ENCODE results near the gene SUPT20H. TPM values are rescaled to one million over a fixed set of nuclear protein-coding genes. Genes with fewer than 3 reads are reported as not detected.

Gene SUPT20H
- total and polyA plus RNA-seq, 10 of the 15 experiments (the other 5 are each of a cell fraction or from before 2014, with no cell fraction given), result 12.3 to 69.8 (median 47.5) TPM

DNA sequence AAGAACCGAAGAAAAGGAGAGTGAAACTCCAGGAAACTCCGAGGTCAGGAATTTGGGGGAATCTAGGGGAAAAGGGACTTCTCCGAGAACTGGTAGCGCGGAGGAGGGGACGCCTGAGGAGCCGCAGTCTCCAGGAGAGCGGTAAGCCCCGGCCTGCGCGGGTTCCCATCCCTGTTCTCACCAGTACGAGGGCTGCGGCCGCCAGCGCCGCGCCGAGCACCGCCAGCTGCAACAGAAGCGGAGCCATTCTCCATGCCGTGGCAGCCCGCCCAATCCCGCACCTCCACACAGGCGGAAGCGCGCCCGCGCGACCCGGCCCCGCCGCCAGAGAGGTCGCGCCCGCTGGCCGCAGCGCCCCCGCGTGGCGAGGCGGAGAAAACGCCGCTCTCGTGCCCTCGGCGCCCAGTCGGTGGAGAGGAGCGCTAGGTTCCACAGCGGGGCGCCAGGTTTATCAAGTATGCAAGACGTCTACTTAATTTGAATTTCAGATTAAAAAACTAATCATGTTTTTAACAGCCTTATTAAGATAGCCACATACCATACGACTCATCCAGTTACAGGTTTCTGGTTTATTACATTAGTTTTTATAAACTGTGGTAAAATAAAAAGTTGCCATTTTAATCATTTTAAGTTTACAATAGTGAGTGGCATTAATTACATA, 60.3 kb downstream of the SUPT20H start, which contains the start of gene ALG5 (continued):
- TF ChIP-seq, protein P1, sequence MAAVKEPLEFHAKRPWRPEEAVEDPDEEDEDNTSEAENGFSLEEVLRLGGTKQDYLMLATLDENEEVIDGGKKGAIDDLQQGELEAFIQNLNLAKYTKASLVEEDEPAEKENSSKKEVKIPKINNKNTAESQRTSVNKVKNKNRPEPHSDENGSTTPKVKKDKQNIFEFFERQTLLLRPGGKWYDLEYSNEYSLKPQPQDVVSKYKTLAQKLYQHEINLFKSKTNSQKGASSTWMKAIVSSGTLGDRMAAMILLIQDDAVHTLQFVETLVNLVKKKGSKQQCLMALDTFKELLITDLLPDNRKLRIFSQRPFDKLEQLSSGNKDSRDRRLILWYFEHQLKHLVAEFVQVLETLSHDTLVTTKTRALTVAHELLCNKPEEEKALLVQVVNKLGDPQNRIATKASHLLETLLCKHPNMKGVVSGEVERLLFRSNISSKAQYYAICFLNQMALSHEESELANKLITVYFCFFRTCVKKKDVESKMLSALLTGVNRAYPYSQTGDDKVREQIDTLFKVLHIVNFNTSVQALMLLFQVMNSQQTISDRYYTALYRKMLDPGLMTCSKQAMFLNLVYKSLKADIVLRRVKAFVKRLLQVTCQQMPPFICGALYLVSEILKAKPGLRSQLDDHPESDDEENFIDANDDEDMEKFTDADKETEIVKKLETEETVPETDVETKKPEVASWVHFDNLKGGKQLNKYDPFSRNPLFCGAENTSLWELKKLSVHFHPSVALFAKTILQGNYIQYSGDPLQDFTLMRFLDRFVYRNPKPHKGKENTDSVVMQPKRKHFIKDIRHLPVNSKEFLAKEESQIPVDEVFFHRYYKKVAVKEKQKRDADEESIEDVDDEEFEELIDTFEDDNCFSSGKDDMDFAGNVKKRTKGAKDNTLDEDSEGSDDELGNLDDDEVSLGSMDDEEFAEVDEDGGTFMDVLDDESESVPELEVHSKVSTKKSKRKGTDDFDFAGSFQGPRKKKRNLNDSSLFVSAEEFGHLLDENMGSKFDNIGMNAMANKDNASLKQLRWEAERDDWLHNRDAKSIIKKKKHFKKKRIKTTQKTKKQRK (IDR thresholded peaks at IDR 0.05; ENCODE audit: low read depth, low read length), result no peak
- TF ChIP-seq NR2C2 (IDR thresholded peaks at IDR 0.05; ENCODE audit: borderline replicate concordance, control insufficient read depth, insufficient read length, low read depth), result no peak
- 0 out of 2 replicates have a peak, but pooled peaks have one; percentile 20 for TF ChIP-seq SREBF1 (IDR thresholded peaks at IDR 0.05; ENCODE audit: low read length)
- no peak for TF ChIP-seq MLLT1 (IDR thresholded peaks at IDR 0.05)
- TF ChIP-seq IKZF1 (conservative IDR thresholded peaks at IDR 0.05), result peak; percentile 84
- TF ChIP-seq CREB1 (IDR thresholded peaks at IDR 0.05; ENCODE audit: low read depth), result peak; percentile 24; the same call in 1 of the 2 replicates
- peak; percentile 88; the same call in 1 of the 2 replicates for TF ChIP-seq PML (IDR thresholded peaks at IDR 0.05; ENCODE audit: low read length)
- TF ChIP-seq, protein P2, sequence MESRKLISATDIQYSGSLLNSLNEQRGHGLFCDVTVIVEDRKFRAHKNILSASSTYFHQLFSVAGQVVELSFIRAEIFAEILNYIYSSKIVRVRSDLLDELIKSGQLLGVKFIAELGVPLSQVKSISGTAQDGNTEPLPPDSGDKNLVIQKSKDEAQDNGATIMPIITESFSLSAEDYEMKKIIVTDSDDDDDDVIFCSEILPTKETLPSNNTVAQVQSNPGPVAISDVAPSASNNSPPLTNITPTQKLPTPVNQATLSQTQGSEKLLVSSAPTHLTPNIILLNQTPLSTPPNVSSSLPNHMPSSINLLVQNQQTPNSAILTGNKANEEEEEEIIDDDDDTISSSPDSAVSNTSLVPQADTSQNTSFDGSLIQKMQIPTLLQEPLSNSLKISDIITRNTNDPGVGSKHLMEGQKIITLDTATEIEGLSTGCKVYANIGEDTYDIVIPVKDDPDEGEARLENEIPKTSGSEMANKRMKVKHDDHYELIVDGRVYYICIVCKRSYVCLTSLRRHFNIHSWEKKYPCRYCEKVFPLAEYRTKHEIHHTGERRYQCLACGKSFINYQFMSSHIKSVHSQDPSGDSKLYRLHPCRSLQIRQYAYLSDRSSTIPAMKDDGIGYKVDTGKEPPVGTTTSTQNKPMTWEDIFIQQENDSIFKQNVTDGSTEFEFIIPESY (IDR thresholded peaks at IDR 0.05), result no peak
- no peak for TF ChIP-seq SIN3A (IDR thresholded peaks at IDR 0.05; ENCODE audit: low read depth, low read length)
- TF ChIP-seq MEF2A (IDR thresholded peaks at IDR 0.05; ENCODE audit: insufficient read depth, low read depth, low read length), result 0 out of 2 replicates have a peak, but pooled peaks have one; percentile 14
- TF ChIP-seq, protein P3, sequence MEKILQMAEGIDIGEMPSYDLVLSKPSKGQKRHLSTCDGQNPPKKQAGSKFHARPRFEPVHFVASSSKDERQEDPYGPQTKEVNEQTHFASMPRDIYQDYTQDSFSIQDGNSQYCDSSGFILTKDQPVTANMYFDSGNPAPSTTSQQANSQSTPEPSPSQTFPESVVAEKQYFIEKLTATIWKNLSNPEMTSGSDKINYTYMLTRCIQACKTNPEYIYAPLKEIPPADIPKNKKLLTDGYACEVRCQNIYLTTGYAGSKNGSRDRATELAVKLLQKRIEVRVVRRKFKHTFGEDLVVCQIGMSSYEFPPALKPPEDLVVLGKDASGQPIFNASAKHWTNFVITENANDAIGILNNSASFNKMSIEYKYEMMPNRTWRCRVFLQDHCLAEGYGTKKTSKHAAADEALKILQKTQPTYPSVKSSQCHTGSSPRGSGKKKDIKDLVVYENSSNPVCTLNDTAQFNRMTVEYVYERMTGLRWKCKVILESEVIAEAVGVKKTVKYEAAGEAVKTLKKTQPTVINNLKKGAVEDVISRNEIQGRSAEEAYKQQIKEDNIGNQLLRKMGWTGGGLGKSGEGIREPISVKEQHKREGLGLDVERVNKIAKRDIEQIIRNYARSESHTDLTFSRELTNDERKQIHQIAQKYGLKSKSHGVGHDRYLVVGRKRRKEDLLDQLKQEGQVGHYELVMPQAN (conservative IDR thresholded peaks at IDR 0.05), result peak; percentile 81
- TF ChIP-seq BHLHE40 (IDR thresholded peaks at IDR 0.05; ENCODE audit: borderline replicate concordance in 1 of 2, low read depth in 2 of 2, low read length in 1 of 2), result peak; percentile 94 to 98
- peak; percentile 64 for TF ChIP-seq MYC (IDR thresholded peaks at IDR 0.05; ENCODE audit: insufficient read depth, insufficient read length, insufficient replicate concordance, low read length, severe bottlenecking)
- TF ChIP-seq TARDBP (IDR thresholded peaks at IDR 0.05; ENCODE audit: borderline replicate concordance), result no peak
- TF ChIP-seq RFX5 (IDR thresholded peaks at IDR 0.05; ENCODE audit: low read depth, low read length), result peak; percentile 34; the same call in 1 of the 2 replicates
- peak in 1 of 2 experiments; percentile 73; a peak in 2 of 3 replicates for TF ChIP-seq EGR1 (IDR thresholded peaks at IDR 0.05; ENCODE audit: borderline replicate concordance in 1 of 2, low read depth in 2 of 2, low read length in 2 of 2)
- 0 out of 2 replicates have a peak, but pooled peaks have one; percentile 61 for TF ChIP-seq NFXL1 (IDR thresholded peaks at IDR 0.05; ENCODE audit: borderline replicate concordance)

Measured in GM12878 (cell line).